Suprapubic skin (tissue), 4 donors: Measurements from ENCODE around the gene PAPLN.

ENCODE experiments used
- POLR2A ChIP-seq, 2 donors: fragments of 450-650 bp; IDR thresholded peaks; one replicate each; pipeline ENCODE4 v1.6.1; 2017; ENCODE audit warnings: antibody characterized with exemption in 2 of 2, mild to moderate bottlenecking in 2 of 2, moderate library complexity in 2 of 2
- POLR2AphosphoS5 ChIP-seq, 3 donors: sonication (generic); formaldehyde crosslinking; IDR thresholded peaks; one replicate each; pipeline ENCODE4 v1.6.1; 2017; ENCODE audit warnings: antibody characterized with exemption in 3 of 3
- TF ChIP-seq, protein P1 (sequence below), 2 donors: fragments of 200-600 bp in 1 of 2; fragments of 450-650 bp in 1 of 2; sonication (generic) in 1 of 2; IDR thresholded peaks; one replicate each; pipeline ENCODE4 v1.5.1; 2016 to 2019; ENCODE audit warnings: antibody characterized with exemption in 2 of 2, mild to moderate bottlenecking in 1 of 2, moderate library complexity in 1 of 2

- TF ChIP-seq, protein P1, sequence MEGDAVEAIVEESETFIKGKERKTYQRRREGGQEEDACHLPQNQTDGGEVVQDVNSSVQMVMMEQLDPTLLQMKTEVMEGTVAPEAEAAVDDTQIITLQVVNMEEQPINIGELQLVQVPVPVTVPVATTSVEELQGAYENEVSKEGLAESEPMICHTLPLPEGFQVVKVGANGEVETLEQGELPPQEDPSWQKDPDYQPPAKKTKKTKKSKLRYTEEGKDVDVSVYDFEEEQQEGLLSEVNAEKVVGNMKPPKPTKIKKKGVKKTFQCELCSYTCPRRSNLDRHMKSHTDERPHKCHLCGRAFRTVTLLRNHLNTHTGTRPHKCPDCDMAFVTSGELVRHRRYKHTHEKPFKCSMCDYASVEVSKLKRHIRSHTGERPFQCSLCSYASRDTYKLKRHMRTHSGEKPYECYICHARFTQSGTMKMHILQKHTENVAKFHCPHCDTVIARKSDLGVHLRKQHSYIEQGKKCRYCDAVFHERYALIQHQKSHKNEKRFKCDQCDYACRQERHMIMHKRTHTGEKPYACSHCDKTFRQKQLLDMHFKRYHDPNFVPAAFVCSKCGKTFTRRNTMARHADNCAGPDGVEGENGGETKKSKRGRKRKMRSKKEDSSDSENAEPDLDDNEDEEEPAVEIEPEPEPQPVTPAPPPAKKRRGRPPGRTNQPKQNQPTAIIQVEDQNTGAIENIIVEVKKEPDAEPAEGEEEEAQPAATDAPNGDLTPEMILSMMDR (IDR thresholded peaks at IDR 0.05), result no peak
- TF ChIP-seq POLR2A (IDR thresholded peaks at IDR 0.05) (no peak), POLR2AphosphoS5 (IDR thresholded peaks at IDR 0.05) (no peak)
Measured at GRCh38 chr14:73231981-73232851, 5.1 kb upstream of the PAPLN start.
